ENCODE measurements around the gene CCDC197.

The CCDC197 gene

GRCh38 chr14:94026889-94027469 lies 29.9 kb downstream of the CCDC197 start:
- TF ChIP-seq GATA2 (IDR thresholded peaks at IDR 0.05; ENCODE audit: low read depth, low read length) (no peak), GATA3 (IDR thresholded peaks at IDR 0.05; ENCODE audit: low read depth, low read length) (no peak)

GRCh38 chr14:94027566-94028449 lies 30.7 kb downstream of the CCDC197 start:
- TF ChIP-seq GATA3 (IDR thresholded peaks at IDR 0.05; ENCODE audit: low read depth, low read length): no peak
- no peak for TF ChIP-seq GATA2 (IDR thresholded peaks at IDR 0.05; ENCODE audit: low read depth, low read length)

- TF ChIP-seq GATA3 (IDR thresholded peaks at IDR 0.05; ENCODE audit: low read depth, low read length): no peak
- no peak for TF ChIP-seq GATA2 (IDR thresholded peaks at IDR 0.05; ENCODE audit: low read depth, low read length)
Observed at GRCh38 chr14:94028450-94028826, 31.3 kb downstream of the CCDC197 start.

- TF ChIP-seq GATA2 (IDR thresholded peaks at IDR 0.05; ENCODE audit: low read depth, low read length) (no peak), GATA3 (IDR thresholded peaks at IDR 0.05; ENCODE audit: low read depth, low read length) (no peak)
Observed at GRCh38 chr14:94029265-94029664, 32.2 kb downstream of the CCDC197 start.

GRCh38 chr14:94029671-94030203 lies 32.6 kb downstream of the CCDC197 start:
- TF ChIP-seq GATA2 (IDR thresholded peaks at IDR 0.05; ENCODE audit: low read depth, low read length) (no peak), GATA3 (IDR thresholded peaks at IDR 0.05; ENCODE audit: low read depth, low read length) (no peak)

GRCh38 chr14:94030571-94030970 lies 33.5 kb downstream of the CCDC197 start:
- TF ChIP-seq GATA3 (IDR thresholded peaks at IDR 0.05; ENCODE audit: low read depth, low read length) (no peak), GATA2 (IDR thresholded peaks at IDR 0.05; ENCODE audit: low read depth, low read length) (no peak)

- TF ChIP-seq GATA3 (IDR thresholded peaks at IDR 0.05; ENCODE audit: low read depth, low read length) (no peak), GATA2 (IDR thresholded peaks at IDR 0.05; ENCODE audit: low read depth, low read length) (no peak)
Observed at GRCh38 chr14:94031161-94031882, 34.2 kb downstream of the CCDC197 start.

- TF ChIP-seq GATA3 (IDR thresholded peaks at IDR 0.05; ENCODE audit: low read depth, low read length) (no peak), GATA2 (IDR thresholded peaks at IDR 0.05; ENCODE audit: low read depth, low read length) (no peak)
Observed at GRCh38 chr14:94031883-94032279, 34.8 kb downstream of the CCDC197 start.

GRCh38 chr14:94034886-94035285 lies 37.8 kb downstream of the CCDC197 start:
- TF ChIP-seq GATA2 (IDR thresholded peaks at IDR 0.05; ENCODE audit: low read depth, low read length) (no peak), GATA3 (IDR thresholded peaks at IDR 0.05; ENCODE audit: low read depth, low read length) (no peak)

GRCh38 chr14:94036313-94037167 lies 39.4 kb downstream of the CCDC197 start:
- TF ChIP-seq GATA3 (IDR thresholded peaks at IDR 0.05; ENCODE audit: low read depth, low read length) (no peak), GATA2 (IDR thresholded peaks at IDR 0.05; ENCODE audit: low read depth, low read length) (no peak)

- TF ChIP-seq GATA3 (IDR thresholded peaks at IDR 0.05; ENCODE audit: low read depth, low read length) (no peak), GATA2 (IDR thresholded peaks at IDR 0.05; ENCODE audit: low read depth, low read length) (no peak)
Observed at GRCh38 chr14:94037954-94038353, 40.9 kb downstream of the CCDC197 start.

- TF ChIP-seq GATA2 (IDR thresholded peaks at IDR 0.05; ENCODE audit: low read depth, low read length): no peak
- TF ChIP-seq GATA3 (IDR thresholded peaks at IDR 0.05; ENCODE audit: low read depth, low read length): no peak
Observed at GRCh38 chr14:94038510-94038909, 41.4 kb downstream of the CCDC197 start.

- no peak for TF ChIP-seq GATA2 (IDR thresholded peaks at IDR 0.05; ENCODE audit: low read depth, low read length)
- TF ChIP-seq GATA3 (IDR thresholded peaks at IDR 0.05; ENCODE audit: low read depth, low read length): no peak
Observed at GRCh38 chr14:94038921-94039629, 42.0 kb downstream of the CCDC197 start.
